ENCODE measurements around the gene PCDHGA1. TPM values are rescaled to one million over a fixed set of nuclear protein-coding genes. Genes with fewer than 3 reads are reported as not detected.

Gene PCDHGA1
- polyA plus RNA-seq, 3 donors = 0.10 to 0.25 TPM; not detected in 1

GRCh38 chr5:141494761-141495452 is 164.6 kb downstream of the PCDHGA1 start:
- 59 to 68% (median 59%) methylated on average over 22 of the region's 22 CpGs for WGBS, 3 donors
- H3K27ac ChIP-seq (ENCODE audit: low read depth, low read length) = no peak overlapping the region

- WGBS, 3 donors = 86 to 91% (median 91%) methylated on average over 8 of the region's 8 CpGs
- H3K27ac ChIP-seq (ENCODE audit: low read depth, low read length) = no peak overlapping the region
Observed at GRCh38 chr5:141495453-141495811, 165.1 kb downstream of the PCDHGA1 start.

- H3K27ac ChIP-seq (ENCODE audit: low read depth, low read length) = no peak overlapping the region
- WGBS, 3 donors = 80 to 87% (median 82%) methylated on average over 4 of the region's 4 CpGs
Observed at GRCh38 chr5:141496038-141496437, 165.7 kb downstream of the PCDHGA1 start.

GRCh38 chr5:141501761-141502160 is 171.4 kb downstream of the PCDHGA1 start:
- 75 to 85% (median 83%) methylated on average over 7 of the region's 7 CpGs for WGBS, 3 donors
- no peak overlapping the region for H3K27ac ChIP-seq (ENCODE audit: low read depth, low read length)

- H3K27ac ChIP-seq (ENCODE audit: low read depth, low read length) = no peak overlapping the region
- WGBS, 3 donors = 96 to 99% (median 96%) methylated on average over 2 of the region's 2 CpGs
Observed at GRCh38 chr5:141503681-141504080, 173.4 kb downstream of the PCDHGA1 start.

- no peak overlapping the region for H3K27ac ChIP-seq (ENCODE audit: low read depth, low read length)
- WGBS, 3 donors = 94 to 98% (median 98%) methylated on average over 4 of the region's 4 CpGs
Observed at GRCh38 chr5:141504216-141504615, 173.9 kb downstream of the PCDHGA1 start.

- no peak overlapping the region for H3K27ac ChIP-seq (ENCODE audit: low read depth, low read length)
- 86 to 88% (median 86%) methylated on average over 7 to 8 of the region's 8 CpGs for WGBS, 3 donors
Observed at GRCh38 chr5:141506381-141507155, 176.3 kb downstream of the PCDHGA1 start.

GRCh38 chr5:141507387-141508091 is 177.2 kb downstream of the PCDHGA1 start:
- 40 to 65% (median 42%) methylated on average over 11 of the region's 11 CpGs for WGBS, 3 donors
- H3K27ac ChIP-seq (ENCODE audit: low read depth, low read length) = no peak overlapping the region

- H3K27ac ChIP-seq (ENCODE audit: low read depth, low read length) = no peak overlapping the region
- 27 to 48% (median 36%) methylated on average over 9 of the region's 9 CpGs for WGBS, 3 donors
Observed at GRCh38 chr5:141508440-141508797, 178.1 kb downstream of the PCDHGA1 start.

- 19 to 51% (median 23%) methylated on average over 19 to 23 of the region's 23 CpGs for WGBS, 3 donors
- H3K27ac ChIP-seq (ENCODE audit: low read depth, low read length) = no peak overlapping the region
Observed at GRCh38 chr5:141508798-141509611, 178.7 kb downstream of the PCDHGA1 start.

- 91 to 93% (median 91%) methylated on average over 8 to 9 of the region's 9 CpGs for WGBS, 3 donors
- no peak overlapping the region for H3K27ac ChIP-seq (ENCODE audit: low read depth, low read length)
Observed at GRCh38 chr5:141510160-141510559, 179.8 kb downstream of the PCDHGA1 start.

GRCh38 chr5:141510850-141511601 is 180.7 kb downstream of the PCDHGA1 start:
- H3K27ac ChIP-seq (ENCODE audit: low read depth, low read length) = no peak overlapping the region
- whole genome bisulfite sequencing, 3 donors = 90 to 94% (median 92%) methylated on average over 14 of the region's 14 CpGs

GRCh38 chr5:141511771-141512325 is 181.5 kb downstream of the PCDHGA1 start:
- WGBS, 3 donors = 55 to 68% (median 66%) methylated on average over 4 of the region's 4 CpGs
- no peak overlapping the region for H3K27ac ChIP-seq (ENCODE audit: low read depth, low read length)

- H3K27ac ChIP-seq (ENCODE audit: low read depth, low read length) = no peak overlapping the region
- WGBS, 3 donors = 2 to 20% (median 14%) methylated on average over 28 of the region's 28 CpGs
Observed at GRCh38 chr5:141512390-141512910, 182.1 kb downstream of the PCDHGA1 start.

GRCh38 chr5:141512911-141513626 is 182.8 kb downstream of the PCDHGA1 start:
- 2 to 11% (median 5%) methylated on average over 42 to 43 of the region's 43 CpGs for WGBS, 3 donors
- H3K27ac ChIP-seq (ENCODE audit: low read depth, low read length) = no peak overlapping the region

GRCh38 chr5:141513627-141514329 is 183.5 kb downstream of the PCDHGA1 start:
- no peak overlapping the region for H3K27ac ChIP-seq (ENCODE audit: low read depth, low read length)
- WGBS, 3 donors = 12 to 19% (median 17%) methylated on average over 29 of the region's 29 CpGs
